ENCODE measurements around the gene KDM6A.

KDM6A gene

GRCh38 chrX:44899946-44900345 lies 27.0 kb downstream of the KDM6A start:
- H2BK12ac ChIP-seq (ENCODE audit: low read length in 2 of 2): no peak overlapping the region
- no peak overlapping the region for H2AFZ ChIP-seq (ENCODE audit: low read depth, low read length)
- H3K18ac ChIP-seq (ENCODE audit: low read depth in 1 of 2, low read length in 2 of 2): no peak overlapping the region
- no peak overlapping the region for H3K27ac ChIP-seq (ENCODE audit: low read length, poor library complexity, severe bottlenecking)
- no peak overlapping the region for H3K4me3 ChIP-seq (ENCODE audit: insufficient read depth in 1 of 2, low read depth in 1 of 2, low read length in 2 of 2)
- peaks cover 16% of the 10 kb centered on the region for H3K9me3 ChIP-seq (ENCODE audit: control insufficient read depth, low read length)
- H2BK15ac ChIP-seq (ENCODE audit: low read depth, poor library complexity, severe bottlenecking): no peak overlapping the region
- no peak overlapping the region for H4K8ac ChIP-seq (ENCODE audit: low read length)
- no peak overlapping the region for H3K4ac ChIP-seq (ENCODE audit: low read depth in 1 of 2, low read length in 2 of 2)
- H2BK5ac ChIP-seq (ENCODE audit: low read depth, low read length, poor library complexity, severe bottlenecking): no peak overlapping the region
- no CpG with 5 or more reads among the region's 4 CpGs for WGBS
- H3K4me1 ChIP-seq (ENCODE audit: control insufficient read depth, insufficient read depth, low read depth, low read length): no peaks in the 10 kb centered on the region
- no peak overlapping the region for H3K9ac ChIP-seq (ENCODE audit: low read length)
- H3K27me3 ChIP-seq (ENCODE audit: control insufficient read depth in 1 of 2, insufficient read depth in 1 of 2, low read length in 2 of 2): no peaks in the 10 kb centered on the region
- no peak overlapping the region for H3K23ac ChIP-seq (ENCODE audit: low read length in 2 of 2)
- H3K79me1 ChIP-seq (replicated peaks; ENCODE audit: low read length, poor library complexity, severe bottlenecking): no peaks in the 10 kb centered on the region
- H2BK120ac ChIP-seq (ENCODE audit: low read depth, low read length): no peak overlapping the region
- DNase-seq: no peak
- H2AK5ac ChIP-seq (ENCODE audit: low read length, severe bottlenecking): no peak overlapping the region
- H3K36me3 ChIP-seq (ENCODE audit: control insufficient read depth in 1 of 2, insufficient read depth in 2 of 2, low read depth in 1 of 2, low read length in 2 of 2): no peaks in the 10 kb centered on the region
- no peak overlapping the region for H3K14ac ChIP-seq (ENCODE audit: low read length in 2 of 2)
- H3K4me2 ChIP-seq (ENCODE audit: low read length, poor library complexity, severe bottlenecking): no peak overlapping the region
- no peak overlapping the region for H4K91ac ChIP-seq (ENCODE audit: low read length)

- Histone ChIP-seq H3K4me3 (ENCODE audit: insufficient read depth in 1 of 2, low read depth in 1 of 2, low read length in 2 of 2) (no peak overlapping the region), H3K27me3 (ENCODE audit: control insufficient read depth in 1 of 2, insufficient read depth in 1 of 2, low read length in 2 of 2) (no peaks in the 10 kb centered on the region), H2BK15ac (ENCODE audit: low read depth, poor library complexity, severe bottlenecking) (no peak overlapping the region), H3K9ac (ENCODE audit: low read length) (no peak overlapping the region), H2AK5ac (ENCODE audit: low read length, severe bottlenecking) (no peak overlapping the region), H4K8ac (ENCODE audit: low read length) (no peak overlapping the region), H3K27ac (ENCODE audit: low read length, poor library complexity, severe bottlenecking) (no peak overlapping the region), H3K23ac (ENCODE audit: low read length in 2 of 2) (no peak overlapping the region), H2AFZ (ENCODE audit: low read depth, low read length) (no peak overlapping the region), H3K14ac (ENCODE audit: low read length in 2 of 2) (no peak overlapping the region), H2BK5ac (ENCODE audit: low read depth, low read length, poor library complexity, severe bottlenecking) (no peak overlapping the region), H3K9me3 (ENCODE audit: control insufficient read depth, low read length) (peaks cover 7% of the 10 kb centered on the region), H2BK12ac (ENCODE audit: low read length in 2 of 2) (no peak overlapping the region), H3K18ac (ENCODE audit: low read depth in 1 of 2, low read length in 2 of 2) (no peak overlapping the region), H3K4me2 (ENCODE audit: low read length, poor library complexity, severe bottlenecking) (no peak overlapping the region), H2BK120ac (ENCODE audit: low read depth, low read length) (no peak overlapping the region), H3K36me3 (ENCODE audit: control insufficient read depth in 1 of 2, insufficient read depth in 2 of 2, low read depth in 1 of 2, low read length in 2 of 2) (no peaks in the 10 kb centered on the region), H4K91ac (ENCODE audit: low read length) (no peak overlapping the region), H3K4ac (ENCODE audit: low read depth in 1 of 2, low read length in 2 of 2) (no peak overlapping the region), H3K4me1 (ENCODE audit: control insufficient read depth, insufficient read depth, low read depth, low read length) (no peaks in the 10 kb centered on the region), H3K79me1 (replicated peaks; ENCODE audit: low read length, poor library complexity, severe bottlenecking) (no peaks in the 10 kb centered on the region)
- 0% methylated on average over 1 of the region's 4 CpGs for WGBS
- DNase-seq: peak; percentile 73
Observed at GRCh38 chrX:44903107-44903506, 30.1 kb downstream of the KDM6A start.

- H4K8ac ChIP-seq (ENCODE audit: low read length): no peak overlapping the region
- H4K91ac ChIP-seq (ENCODE audit: low read length): no peak overlapping the region
- peaks cover 7% of the 10 kb centered on the region for H3K9me3 ChIP-seq (ENCODE audit: control insufficient read depth, low read length)
- no peak overlapping the region for H3K4me2 ChIP-seq (ENCODE audit: low read length, poor library complexity, severe bottlenecking)
- no peaks in the 10 kb centered on the region for H3K36me3 ChIP-seq (ENCODE audit: control insufficient read depth in 1 of 2, insufficient read depth in 2 of 2, low read depth in 1 of 2, low read length in 2 of 2)
- H2BK5ac ChIP-seq (ENCODE audit: low read depth, low read length, poor library complexity, severe bottlenecking): no peak overlapping the region
- no peak overlapping the region for H3K23ac ChIP-seq (ENCODE audit: low read length in 2 of 2)
- H3K14ac ChIP-seq (ENCODE audit: low read length in 2 of 2): no peak overlapping the region
- no peak overlapping the region for H3K18ac ChIP-seq (ENCODE audit: low read depth in 1 of 2, low read length in 2 of 2)
- DNase-seq: no peak
- H3K79me1 ChIP-seq (replicated peaks; ENCODE audit: low read length, poor library complexity, severe bottlenecking): no peaks in the 10 kb centered on the region
- H2BK12ac ChIP-seq (ENCODE audit: low read length in 2 of 2): no peak overlapping the region
- H3K4ac ChIP-seq (ENCODE audit: low read depth in 1 of 2, low read length in 2 of 2): no peak overlapping the region
- no peak overlapping the region for H2AFZ ChIP-seq (ENCODE audit: low read depth, low read length)
- H3K27ac ChIP-seq (ENCODE audit: low read length, poor library complexity, severe bottlenecking): peak overlapping the region; percentile 38
- H2BK15ac ChIP-seq (ENCODE audit: low read depth, poor library complexity, severe bottlenecking): no peak overlapping the region
- no peaks in the 10 kb centered on the region for H3K4me1 ChIP-seq (ENCODE audit: control insufficient read depth, insufficient read depth, low read depth, low read length)
- no peaks in the 10 kb centered on the region for H3K27me3 ChIP-seq (ENCODE audit: control insufficient read depth in 1 of 2, insufficient read depth in 1 of 2, low read length in 2 of 2)
- WGBS: 36% methylated on average over 2 of the region's 4 CpGs
- no peak overlapping the region for H2BK120ac ChIP-seq (ENCODE audit: low read depth, low read length)
- H3K9ac ChIP-seq (ENCODE audit: low read length): no peak overlapping the region
- no peak overlapping the region for H2AK5ac ChIP-seq (ENCODE audit: low read length, severe bottlenecking)
- H3K4me3 ChIP-seq (ENCODE audit: insufficient read depth in 1 of 2, low read depth in 1 of 2, low read length in 2 of 2): peak overlapping the region in 1 of 2 experiments; percentile 10
Observed at GRCh38 chrX:44903830-44904530, 31.0 kb downstream of the KDM6A start.

GRCh38 chrX:44904542-44905115 lies 31.6 kb downstream of the KDM6A start:
- Histone ChIP-seq H3K4me3 (ENCODE audit: insufficient read depth in 1 of 2, low read depth in 1 of 2, low read length in 2 of 2) (peak overlapping the region in 1 of 2 experiments; percentile 10), H2BK5ac (ENCODE audit: low read depth, low read length, poor library complexity, severe bottlenecking) (no peak overlapping the region), H3K27me3 (ENCODE audit: control insufficient read depth in 1 of 2, insufficient read depth in 1 of 2, low read length in 2 of 2) (no peaks in the 10 kb centered on the region), H3K79me1 (replicated peaks; ENCODE audit: low read length, poor library complexity, severe bottlenecking) (no peaks in the 10 kb centered on the region), H3K4me1 (ENCODE audit: control insufficient read depth, insufficient read depth, low read depth, low read length) (no peaks in the 10 kb centered on the region), H3K27ac (ENCODE audit: low read length, poor library complexity, severe bottlenecking) (no peak overlapping the region), H3K14ac (ENCODE audit: low read length in 2 of 2) (no peak overlapping the region), H2AFZ (ENCODE audit: low read depth, low read length) (no peak overlapping the region), H3K9ac (ENCODE audit: low read length) (peak overlapping the region; percentile 37), H2BK120ac (ENCODE audit: low read depth, low read length) (no peak overlapping the region), H3K36me3 (ENCODE audit: control insufficient read depth in 1 of 2, insufficient read depth in 2 of 2, low read depth in 1 of 2, low read length in 2 of 2) (no peaks in the 10 kb centered on the region), H3K4ac (ENCODE audit: low read depth in 1 of 2, low read length in 2 of 2) (no peak overlapping the region), H2BK12ac (ENCODE audit: low read length in 2 of 2) (no peak overlapping the region), H2AK5ac (ENCODE audit: low read length, severe bottlenecking) (no peak overlapping the region), H4K8ac (ENCODE audit: low read length) (no peak overlapping the region), H4K91ac (ENCODE audit: low read length) (no peak overlapping the region), H3K23ac (ENCODE audit: low read length in 2 of 2) (no peak overlapping the region), H2BK15ac (ENCODE audit: low read depth, poor library complexity, severe bottlenecking) (no peak overlapping the region), H3K4me2 (ENCODE audit: low read length, poor library complexity, severe bottlenecking) (no peak overlapping the region), H3K18ac (ENCODE audit: low read depth in 1 of 2, low read length in 2 of 2) (no peak overlapping the region), H3K9me3 (ENCODE audit: control insufficient read depth, low read length) (peaks cover 7% of the 10 kb centered on the region)
- no peak for DNase-seq
- 0% methylated on average over 1 of the region's 4 CpGs for WGBS

All from mesenchymal stem cell (in vitro differentiated cells and primary cell).